ENCODE results near the gene SYN1. TPM values are rescaled to one million over a fixed set of nuclear protein-coding genes. Genes with fewer than 3 reads are reported as not detected.

Gene SYN1
- total RNA-seq, 1 donor from 2014 or later, result not detected

- intact Hi-C loops (cut with micrococcal nuclease), result loop anchor here (1.0 to 10.0 kb wide), 10 partner anchors 59 to 416 kb away; partner anchors contain the start of genes ELK1, RBM10, USP11 and ZNF41
- Mint-ChIP-seq H3K9me3 (no peaks in the 10 kb centered on the region), H3K36me3 (ENCODE audit: low read depth) (peaks cover 32% of the 10 kb centered on the region), H3K4me3 (peak overlapping the region; percentile 89), H3K27me3 (no peaks in the 10 kb centered on the region), H3K4me1 (peaks cover 43% of the 10 kb centered on the region), H3K27ac (peak overlapping the region; percentile 96)
- no peak for TF ChIP-seq CTCF (IDR thresholded peaks at IDR 0.05)
- DNase-seq (no peak), ATAC-seq (ENCODE audit: low read depth) (no peak)
- POLR2A ChIA-PET, result interaction anchor here (0.6 to 2.0 kb wide), 4 partner anchors 70 to 344 kb away, joined by 3 to 13 read pairs (median 6); partner anchors contain the start of gene ZNF81
- CTCF ChIA-PET, result no interaction called here
Observed at GRCh38 chrX:47561659-47562151, 58.0 kb downstream of the SYN1 start.

GRCh38 chrX:47560934-47561658 lies 58.6 kb downstream of the SYN1 start, which contains the start of gene ARAF:
Gene ARAF (plus strand): TSS chrX:47561205. CDS start chrX:47562968, 1,763 bp downstream.
- intact Hi-C loops (cut with micrococcal nuclease), result loop anchor here (1.0 to 10.0 kb wide), 10 partner anchors 60 to 416 kb away; partner anchors contain the start of genes ELK1, RBM10, USP11 and ZNF41
- Mint-ChIP-seq H3K27me3 (no peaks in the 10 kb centered on the region), H3K4me3 (peak within 1 kb of the TSS; percentile 89), H3K36me3 (ENCODE audit: low read depth) (peaks cover 30% of the 10 kb centered on the region), H3K4me1 (peaks cover 44% of the 10 kb centered on the region), H3K27ac (peak within 1 kb of the TSS; percentile 96), H3K9me3 (no peaks in the 10 kb centered on the region)
- POLR2A ChIA-PET, result interaction anchor here (0.8 to 2.0 kb wide), 2 partner anchors 70 to 343 kb away, joined by 5 to 13 read pairs; no protein-coding TSS in a partner anchor
- CTCF ChIA-PET, result no interaction called here
- peak; percentile 88 for ATAC-seq (ENCODE audit: low read depth)
- DNase-seq, result peak; percentile 77
- no peak for TF ChIP-seq CTCF (IDR thresholded peaks at IDR 0.05)

GRCh38 chrX:47560179-47560933 lies 59.3 kb downstream of the SYN1 start:
- DNase-seq, result no peak
- peak overlapping the region; percentile 96 for H3K27ac Mint-ChIP-seq
- TF ChIP-seq CTCF (IDR thresholded peaks at IDR 0.05), result no peak
- H3K36me3 Mint-ChIP-seq (ENCODE audit: low read depth), result peaks cover 29% of the 10 kb centered on the region
- H3K27me3 Mint-ChIP-seq, result no peaks in the 10 kb centered on the region
- ChIA-PET POLR2A (interaction anchor here (2.0 kb wide), 1 partner anchor 343 kb away, joined by 5 read pairs; no protein-coding TSS in a partner anchor), CTCF (no interaction called here)
- intact Hi-C loops (cut with micrococcal nuclease), result loop anchor here (2.0 to 10.0 kb wide), 5 partner anchors 60 to 328 kb away; partner anchors contain the start of genes USP11, ZNF41 and ZNF81
- peaks cover 48% of the 10 kb centered on the region for H3K4me1 Mint-ChIP-seq
- ATAC-seq (ENCODE audit: low read depth), result no peak
- H3K9me3 Mint-ChIP-seq, result no peaks in the 10 kb centered on the region
- H3K4me3 Mint-ChIP-seq, result peak overlapping the region; percentile 89

GRCh38 chrX:47558436-47558835 lies 61.2 kb downstream of the SYN1 start:
- Mint-ChIP-seq H3K27ac (no peak overlapping the region), H3K4me3 (no peak overlapping the region), H3K4me1 (peaks cover 38% of the 10 kb centered on the region), H3K9me3 (no peaks in the 10 kb centered on the region), H3K36me3 (ENCODE audit: low read depth) (peaks cover 10% of the 10 kb centered on the region), H3K27me3 (no peaks in the 10 kb centered on the region)
- intact Hi-C loops (cut with micrococcal nuclease), result no loop called here
- no peak for ATAC-seq (ENCODE audit: low read depth)
- ChIA-PET CTCF (no interaction called here), POLR2A (no interaction called here)
- DNase-seq, result no peak
- TF ChIP-seq CTCF (IDR thresholded peaks at IDR 0.05), result no peak

All from activated B cell treated with CpG ODN at 0.5 μM for 24 hours (primary cell).